Measurements from ENCODE around the gene TAS2R19. TPM values are rescaled to one million over a fixed set of nuclear protein-coding genes. Genes with fewer than 3 reads are reported as not detected.

The TAS2R19 gene
- total RNA-seq, 4 donors from 2014 or later = 7.0 to 12.0 (median 10.0) TPM

DNA sequence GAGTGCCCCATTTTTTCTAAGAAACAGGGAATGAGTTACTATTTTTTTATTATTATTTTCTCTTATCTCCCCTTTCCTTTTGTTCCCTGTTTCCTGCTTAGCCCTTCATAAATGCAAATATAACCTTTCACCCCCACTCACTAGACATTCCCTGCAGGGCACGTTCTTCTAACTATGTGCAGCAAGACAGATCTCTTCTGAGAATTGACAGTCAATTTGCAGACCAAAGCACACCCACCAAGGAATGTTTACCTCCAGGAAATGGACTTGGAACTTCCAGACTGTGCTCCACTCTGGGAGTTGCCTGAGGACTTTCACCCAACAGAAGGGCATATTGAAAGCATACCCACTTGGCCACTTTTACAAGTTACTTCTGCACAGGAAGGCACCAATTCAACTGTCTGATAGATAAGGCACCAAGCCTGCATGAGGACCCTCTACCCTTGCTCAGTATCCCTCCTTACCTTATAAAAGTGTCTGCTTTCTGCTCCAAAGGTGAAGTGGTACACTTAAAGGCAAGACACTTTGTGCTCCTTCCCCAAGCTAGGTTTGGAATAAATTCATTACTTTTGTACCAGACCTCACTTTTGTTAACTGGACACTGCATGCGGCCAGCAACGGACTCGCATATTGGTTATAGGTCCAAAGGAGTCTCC, 6.5 kb downstream of the TAS2R19 start:
- Histone ChIP-seq H3K27ac (no peak overlapping the region), H3K4me1 (no peaks in the 10 kb centered on the region), H3K36me3 (no peaks in the 10 kb centered on the region), H3K4me3 (replicated peaks in 1 of 3) (no peak overlapping the region), H3K9me3 (no peaks in the 10 kb centered on the region), H3K27me3 (no peaks in the 10 kb centered on the region)
- WGBS, 2 donors = 88 to 90% methylated on average over 4 of the region's 4 CpGs
- DNase-seq = no peak
- TF ChIP-seq, protein P1, sequence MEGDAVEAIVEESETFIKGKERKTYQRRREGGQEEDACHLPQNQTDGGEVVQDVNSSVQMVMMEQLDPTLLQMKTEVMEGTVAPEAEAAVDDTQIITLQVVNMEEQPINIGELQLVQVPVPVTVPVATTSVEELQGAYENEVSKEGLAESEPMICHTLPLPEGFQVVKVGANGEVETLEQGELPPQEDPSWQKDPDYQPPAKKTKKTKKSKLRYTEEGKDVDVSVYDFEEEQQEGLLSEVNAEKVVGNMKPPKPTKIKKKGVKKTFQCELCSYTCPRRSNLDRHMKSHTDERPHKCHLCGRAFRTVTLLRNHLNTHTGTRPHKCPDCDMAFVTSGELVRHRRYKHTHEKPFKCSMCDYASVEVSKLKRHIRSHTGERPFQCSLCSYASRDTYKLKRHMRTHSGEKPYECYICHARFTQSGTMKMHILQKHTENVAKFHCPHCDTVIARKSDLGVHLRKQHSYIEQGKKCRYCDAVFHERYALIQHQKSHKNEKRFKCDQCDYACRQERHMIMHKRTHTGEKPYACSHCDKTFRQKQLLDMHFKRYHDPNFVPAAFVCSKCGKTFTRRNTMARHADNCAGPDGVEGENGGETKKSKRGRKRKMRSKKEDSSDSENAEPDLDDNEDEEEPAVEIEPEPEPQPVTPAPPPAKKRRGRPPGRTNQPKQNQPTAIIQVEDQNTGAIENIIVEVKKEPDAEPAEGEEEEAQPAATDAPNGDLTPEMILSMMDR (IDR thresholded peaks at IDR 0.05) = no peak
- intact Hi-C loops (cut with DNase I) = no loop called here

DNA sequence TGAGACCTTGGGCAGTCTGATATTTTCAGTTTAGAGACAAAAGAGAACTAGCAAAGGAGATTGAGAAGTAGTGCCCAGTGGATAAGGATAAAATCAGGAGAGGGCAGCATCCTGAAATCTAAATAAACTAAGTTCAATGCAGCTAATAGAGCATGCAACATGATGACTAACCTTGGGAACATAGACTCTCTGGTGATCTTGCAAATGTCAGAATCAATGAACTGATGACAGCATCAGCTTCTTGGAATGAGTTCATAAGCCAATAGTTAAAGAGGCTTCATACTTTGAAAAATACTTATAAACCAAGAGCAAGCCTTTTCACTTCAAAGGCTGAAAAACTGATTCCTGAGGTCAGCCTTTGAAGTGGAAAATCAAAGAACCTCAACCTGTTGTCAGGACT, 8.2 kb downstream of the TAS2R19 start:
- intact Hi-C loops (cut with DNase I) = no loop called here
- TF ChIP-seq, protein P1 (IDR thresholded peaks at IDR 0.05) = no peak
- no peak for TF ChIP-seq POLR2A (IDR thresholded peaks at IDR 0.05)

DNA sequence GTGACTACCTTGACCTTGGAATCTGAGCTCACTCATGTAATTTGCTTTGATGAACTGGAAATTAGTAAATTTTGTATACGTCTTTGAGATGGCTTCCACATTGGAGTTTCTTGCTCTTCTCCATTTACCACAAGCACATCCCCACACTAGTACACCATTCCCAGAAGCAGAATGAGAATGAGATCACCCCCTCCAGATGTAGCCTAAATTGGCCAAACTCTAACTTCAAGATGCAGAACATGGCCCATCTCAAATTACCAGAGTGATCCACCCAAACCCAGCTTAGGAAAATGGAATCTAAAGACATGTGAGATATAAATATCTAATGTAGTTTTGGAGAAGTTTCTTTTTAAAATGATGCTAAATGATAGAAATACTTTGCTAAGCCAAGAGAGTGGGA, 14.8 kb downstream of the TAS2R19 start:
- WGBS, 2 donors = 95 to 100% methylated on average over 1 of the region's 1 CpG
- no peak for DNase-seq
- Histone ChIP-seq H3K36me3 (no peaks in the 10 kb centered on the region), H3K4me3 (replicated peaks in 1 of 3) (no peak overlapping the region), H3K9me3 (no peaks in the 10 kb centered on the region), H3K4me1 (no peaks in the 10 kb centered on the region), H3K27ac (no peak overlapping the region), H3K27me3 (no peaks in the 10 kb centered on the region)
- intact Hi-C loops (cut with DNase I) = no loop called here
- TF ChIP-seq, protein P1 (IDR thresholded peaks at IDR 0.05) = no peak
- TF ChIP-seq POLR2A (IDR thresholded peaks at IDR 0.05) = no peak

More for the DNA sequence above, 8.2 kb downstream of the TAS2R19 start:
- no peaks in the 10 kb centered on the region for H3K9me3 ChIP-seq
- H3K4me3 ChIP-seq (replicated peaks in 1 of 3) = no peak overlapping the region
- no peak for DNase-seq
- no peaks in the 10 kb centered on the region for H3K4me1 ChIP-seq
- no peak overlapping the region for H3K27ac ChIP-seq
- H3K36me3 ChIP-seq = no peaks in the 10 kb centered on the region
- no peaks in the 10 kb centered on the region for H3K27me3 ChIP-seq

DNA sequence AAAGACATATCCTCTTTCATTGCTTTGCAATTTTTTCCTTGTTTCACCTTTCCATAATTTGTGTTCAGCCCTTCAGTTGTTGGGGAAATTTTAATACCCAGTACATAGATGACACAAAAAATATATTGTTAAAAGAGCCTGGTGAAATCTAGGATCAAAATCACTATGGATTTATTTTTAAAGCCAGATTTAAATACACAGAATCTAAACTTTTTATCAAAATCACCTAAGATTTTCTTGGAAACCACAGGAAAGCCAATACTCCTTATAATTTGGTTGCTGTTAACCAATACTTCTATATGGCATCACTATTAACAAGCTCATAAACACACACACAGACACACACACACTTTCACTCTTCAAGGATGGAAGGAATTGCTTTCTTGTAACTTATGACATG, 24.2 kb downstream of the TAS2R19 start, which contains the start of gene TAS2R20:
Gene TAS2R20, minus strand, starts transcription at position 101 of the 400 bp plus-strand sequence. CDS start 429 bp downstream, outside the sequence.
- Histone ChIP-seq H3K27me3 (no peaks in the 10 kb centered on the region), H3K4me1 (no peaks in the 10 kb centered on the region), H3K4me3 (replicated peaks in 1 of 3) (no peak within 1 kb of the TSS), H3K27ac (no peak within 1 kb of the TSS), H3K36me3 (no peaks in the 10 kb centered on the region), H3K9me3 (no peaks in the 10 kb centered on the region)
- no peak for DNase-seq
- TF ChIP-seq, protein P1 (IDR thresholded peaks at IDR 0.05) = no peak
- no peak for TF ChIP-seq POLR2A (IDR thresholded peaks at IDR 0.05)
- intact Hi-C loops (cut with DNase I) = no loop called here

DNA sequence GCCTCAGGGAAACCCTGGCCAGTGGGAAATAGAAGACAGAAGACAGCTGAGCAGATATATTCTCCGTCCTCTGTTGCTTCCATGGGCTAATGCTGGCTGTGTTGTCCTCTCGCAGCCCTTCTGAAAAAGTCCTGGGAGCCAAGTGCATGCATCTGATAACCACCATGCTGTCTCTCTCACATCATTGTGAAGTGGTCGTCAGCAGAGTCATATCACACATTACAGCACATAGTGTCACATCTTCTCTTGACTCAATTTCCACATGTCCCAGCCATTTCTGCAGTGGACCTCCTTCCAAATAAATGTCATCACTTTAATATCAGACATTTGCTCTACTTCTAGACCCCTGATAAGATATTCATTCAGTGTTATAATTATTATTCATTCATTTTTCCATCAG, 28.1 kb downstream of the TAS2R19 start:
- WGBS, 2 donors = 92 to 96% methylated on average over 3 of the region's 3 CpGs
- no peaks in the 10 kb centered on the region for H3K9me3 ChIP-seq
- H3K4me1 ChIP-seq = no peaks in the 10 kb centered on the region
- no peaks in the 10 kb centered on the region for H3K36me3 ChIP-seq
- H3K27me3 ChIP-seq = no peaks in the 10 kb centered on the region
- no peak for DNase-seq
- H3K4me3 ChIP-seq (replicated peaks in 1 of 3) = no peak overlapping the region
- H3K27ac ChIP-seq = no peak overlapping the region
- intact Hi-C loops (cut with DNase I) = no loop called here
- TF ChIP-seq, protein P1 (IDR thresholded peaks at IDR 0.05) = no peak
- no peak for TF ChIP-seq POLR2A (IDR thresholded peaks at IDR 0.05)

Data from thyroid gland (tissue), 4 donors.